Esophagus squamous epithelium (tissue), 5 donors: ENCODE results near the gene B3GALNT2. TPM values are rescaled to one million over a fixed set of nuclear protein-coding genes. Genes with fewer than 3 reads are reported as not detected.

Experiments used
- DNase-seq: peaks from one replicate; lab custom pipeline; 2025; lab: John Stamatoyannopoulos, UW
- H3K27ac ChIP-seq, 4 donors: fragments of 200-600 bp; sonication (generic); one replicate each; pipeline ENCODE4 v1.5.1; 2016 to 2019; ENCODE audit warnings: mild to moderate bottlenecking in 1 of 4
- H3K27me3 ChIP-seq, 4 donors: fragments of 200-600 bp; sonication (generic); 1 replicate in 3 of 4; 2 replicates in 1 of 4; pipeline versions ENCODE4 v1.5.1 to v1.6.0; 2017 to 2021; ENCODE audit warnings: antibody characterized with exemption in 1 of 4
- H3K36me3 ChIP-seq, 3 donors: fragments of 200-600 bp; sonication (generic); one replicate each; pipeline ENCODE4 v1.5.1; 2016 to 2019
- H3K4me1 ChIP-seq, 3 donors: fragments of 200-600 bp; sonication (generic); one replicate each; pipeline ENCODE4 v1.5.1; 2017 to 2019
- H3K4me3 ChIP-seq, 4 donors: fragments of 200-600 bp; sonication (generic); 1 replicate in 3 of 4; 2 replicates in 1 of 4; pipeline ENCODE4 v1.5.1; 2016 to 2019; ENCODE audit warnings: mild to moderate bottlenecking in 2 of 4, moderate library complexity in 1 of 4
- H3K9me3 ChIP-seq, 3 donors: fragments of 200-600 bp; sonication (generic); one replicate each; pipeline ENCODE4 v1.5.1; 2016 to 2019
- POLR2A ChIP-seq, 4 donors: fragments of 450-650 bp; IDR thresholded peaks; one replicate each; pipeline ENCODE4 v1.6.1; 2017; ENCODE audit warnings: antibody characterized with exemption in 4 of 4, mild to moderate bottlenecking in 4 of 4, moderate library complexity in 3 of 4
- WGBS, 2 donors: methylation state at CpG; one replicate each; pipeline ENCODE4 v1.1.5; 2018; 5-methylcytosine and 5-hydroxymethylcytosine counted together
- intact Hi-C: fragments of 100-400 bp; cut with DNase I; formaldehyde crosslinking; loops from one replicate; pipeline ENCODE4 v1.15.0; 2022
- total RNA-seq, 4 donors: library from RNA; depleted of rRNA; stranded (reverse); fragments of >200 nt; gene quantifications; one replicate each; pipeline ENCODE4 v1.1.0, GENCODE V29; 2016
- TF ChIP-seq, protein P1 (sequence below), 6 experiments: fragments of 450-650 bp in 4 of 6; fragments of 200-600 bp in 2 of 6; sonication (generic) in 2 of 6; IDR thresholded peaks; one replicate each; pipeline ENCODE4 v1.5.1; 2016 to 2019; ENCODE audit warnings: antibody characterized with exemption in 6 of 6, mild to moderate bottlenecking in 4 of 6, moderate library complexity in 4 of 6
- donor health status: DM: yes; HTN: yes; CAD: no.

The B3GALNT2 gene
- total RNA-seq, 4 donors from 2014 or later = 23.1 to 44.6 (median 34.4) TPM

DNA sequence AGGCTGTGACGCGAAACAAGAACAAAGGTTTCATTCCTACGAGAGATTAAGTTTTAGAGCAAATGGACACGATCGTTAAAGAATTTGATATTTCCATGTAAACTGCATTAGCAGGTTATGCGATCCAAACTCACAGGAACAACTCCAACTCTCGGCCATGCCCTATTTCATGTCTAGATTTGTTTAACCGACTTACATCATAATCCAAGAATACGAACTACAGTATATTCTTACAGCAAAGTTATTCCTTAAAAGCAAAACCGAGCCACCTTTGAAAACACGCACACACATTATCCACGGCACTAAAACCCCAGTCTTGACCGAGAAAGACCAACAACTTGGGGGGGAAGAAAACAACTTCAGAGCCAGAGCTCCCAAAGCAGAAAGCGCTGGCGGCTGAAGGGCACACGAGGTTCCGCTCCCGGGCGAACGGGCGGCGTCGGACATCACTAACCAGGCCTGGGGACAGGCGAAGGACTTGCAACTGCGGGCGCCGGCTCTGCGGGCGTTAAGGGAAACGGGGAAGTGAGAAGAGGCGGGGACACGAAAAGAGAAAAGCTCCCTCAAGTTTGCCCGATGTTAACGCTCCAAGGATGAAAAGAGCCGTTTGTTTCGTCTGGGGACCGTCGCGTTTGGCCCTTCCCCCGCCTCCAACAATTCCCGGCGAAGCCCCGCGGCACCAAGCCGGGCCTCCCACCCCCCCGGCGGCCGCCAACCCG is 690 bp downstream of the B3GALNT2 start:
- intact Hi-C loops = no loop called here
- TF ChIP-seq POLR2A (IDR thresholded peaks at IDR 0.05) = no peak
- TF ChIP-seq, protein P1, sequence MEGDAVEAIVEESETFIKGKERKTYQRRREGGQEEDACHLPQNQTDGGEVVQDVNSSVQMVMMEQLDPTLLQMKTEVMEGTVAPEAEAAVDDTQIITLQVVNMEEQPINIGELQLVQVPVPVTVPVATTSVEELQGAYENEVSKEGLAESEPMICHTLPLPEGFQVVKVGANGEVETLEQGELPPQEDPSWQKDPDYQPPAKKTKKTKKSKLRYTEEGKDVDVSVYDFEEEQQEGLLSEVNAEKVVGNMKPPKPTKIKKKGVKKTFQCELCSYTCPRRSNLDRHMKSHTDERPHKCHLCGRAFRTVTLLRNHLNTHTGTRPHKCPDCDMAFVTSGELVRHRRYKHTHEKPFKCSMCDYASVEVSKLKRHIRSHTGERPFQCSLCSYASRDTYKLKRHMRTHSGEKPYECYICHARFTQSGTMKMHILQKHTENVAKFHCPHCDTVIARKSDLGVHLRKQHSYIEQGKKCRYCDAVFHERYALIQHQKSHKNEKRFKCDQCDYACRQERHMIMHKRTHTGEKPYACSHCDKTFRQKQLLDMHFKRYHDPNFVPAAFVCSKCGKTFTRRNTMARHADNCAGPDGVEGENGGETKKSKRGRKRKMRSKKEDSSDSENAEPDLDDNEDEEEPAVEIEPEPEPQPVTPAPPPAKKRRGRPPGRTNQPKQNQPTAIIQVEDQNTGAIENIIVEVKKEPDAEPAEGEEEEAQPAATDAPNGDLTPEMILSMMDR (IDR thresholded peaks at IDR 0.05) = no peak

DNA sequence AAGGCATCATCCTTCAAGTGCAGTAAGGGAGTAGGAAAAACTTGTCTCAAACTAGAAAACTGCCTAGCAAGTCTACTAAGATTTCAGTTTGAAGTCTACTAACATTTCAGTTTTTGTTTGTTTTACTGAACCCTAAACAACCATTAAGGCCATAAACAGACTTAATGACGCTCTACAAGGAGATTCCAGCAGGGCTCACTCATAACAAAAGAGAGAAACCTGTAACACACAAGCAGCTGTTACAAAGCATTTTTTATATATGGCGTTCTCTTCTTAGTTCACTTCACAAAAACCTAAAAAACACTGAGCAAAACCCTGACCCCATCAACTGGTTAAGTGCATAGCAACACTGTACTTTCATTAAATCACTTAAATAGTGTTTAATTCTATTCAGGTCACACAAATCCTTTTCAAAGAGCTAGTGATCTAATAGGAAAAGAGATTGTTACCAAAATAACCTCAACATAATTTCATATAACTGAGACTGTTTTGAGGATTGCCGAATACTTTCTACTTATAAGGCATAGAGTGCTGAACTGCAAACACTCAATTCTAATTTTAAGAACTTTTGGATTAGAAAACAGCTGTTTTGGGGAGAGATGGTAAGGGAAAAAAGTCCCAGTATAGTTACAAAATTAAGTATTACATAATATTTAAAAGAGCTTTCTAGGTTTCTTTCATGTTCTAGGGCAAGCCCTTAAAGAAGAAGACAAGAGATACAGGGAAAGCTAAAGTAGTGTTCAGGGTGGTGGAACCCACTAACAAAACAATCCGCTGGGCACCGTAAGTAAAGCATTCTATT is 1.4 kb downstream of the B3GALNT2 start:
- no peaks in the 10 kb centered on the region for H3K27me3 ChIP-seq
- H3K36me3 ChIP-seq = no peaks in the 10 kb centered on the region
- no peaks in the 10 kb centered on the region for H3K9me3 ChIP-seq
- 13 to 17% methylated on average over 5 of the region's 5 CpGs for WGBS, 2 donors
- no peak for DNase-seq
- peaks cover 5 to 47% (median 16%) of the 10 kb centered on the region in 3 donors for H3K4me1 ChIP-seq
- TF ChIP-seq POLR2A (IDR thresholded peaks at IDR 0.05) = no peak
- TF ChIP-seq, protein P1 (IDR thresholded peaks at IDR 0.05) = no peak
- peak overlapping the region; percentile 97 to 100 (median 99) for H3K27ac ChIP-seq
- peak overlapping the region; percentile 76 to 95 (median 84) for H3K4me3 ChIP-seq
- intact Hi-C loops = no loop called here

More for the DNA sequence above, 690 bp downstream of the B3GALNT2 start:
- H3K27me3 ChIP-seq = no peaks in the 10 kb centered on the region
- H3K27ac ChIP-seq = peak overlapping the region; percentile 97 to 100 (median 99)
- no peaks in the 10 kb centered on the region for H3K36me3 ChIP-seq
- no peaks in the 10 kb centered on the region for H3K9me3 ChIP-seq
- peak overlapping the region; percentile 76 to 95 (median 84) for H3K4me3 ChIP-seq
- H3K4me1 ChIP-seq = peaks cover 5 to 47% (median 16%) of the 10 kb centered on the region in 3 donors
- WGBS, 2 donors = 0 to 1% methylated on average over 34 to 38 of the region's 49 CpGs
- DNase-seq = no peak

DNA sequence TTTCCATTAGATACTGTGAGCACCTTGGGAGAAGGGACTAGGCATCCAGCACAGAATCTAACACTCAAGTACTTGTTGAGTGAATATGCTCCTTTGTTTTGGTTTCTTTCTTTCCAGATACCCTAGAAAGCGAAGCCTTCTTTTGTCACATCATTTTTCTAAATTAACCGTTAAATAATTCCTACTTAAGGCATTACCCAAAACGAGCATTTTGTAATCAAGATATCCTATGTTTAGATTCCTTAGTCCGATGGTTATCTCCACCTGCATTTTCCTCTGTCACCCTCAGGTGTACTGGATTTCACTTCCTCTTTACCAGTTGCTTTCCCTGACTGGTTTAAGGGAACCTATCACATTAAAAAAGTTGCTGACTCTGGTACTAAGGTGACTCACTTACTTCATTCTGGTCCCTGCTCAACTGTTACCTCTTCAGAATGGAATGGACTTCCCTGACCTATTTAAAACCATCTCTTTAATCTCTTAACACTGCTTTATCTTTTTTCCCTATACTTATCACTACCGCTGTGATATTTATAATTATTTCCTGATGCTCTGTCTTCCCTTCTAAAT is 3.2 kb downstream of the B3GALNT2 start:
- peak overlapping the region in 2 of 4 donors; percentile 15 to 17 for H3K27ac ChIP-seq
- intact Hi-C loops = no loop called here
- 76 to 78% methylated on average over 5 of the region's 5 CpGs for WGBS, 2 donors

DNA sequence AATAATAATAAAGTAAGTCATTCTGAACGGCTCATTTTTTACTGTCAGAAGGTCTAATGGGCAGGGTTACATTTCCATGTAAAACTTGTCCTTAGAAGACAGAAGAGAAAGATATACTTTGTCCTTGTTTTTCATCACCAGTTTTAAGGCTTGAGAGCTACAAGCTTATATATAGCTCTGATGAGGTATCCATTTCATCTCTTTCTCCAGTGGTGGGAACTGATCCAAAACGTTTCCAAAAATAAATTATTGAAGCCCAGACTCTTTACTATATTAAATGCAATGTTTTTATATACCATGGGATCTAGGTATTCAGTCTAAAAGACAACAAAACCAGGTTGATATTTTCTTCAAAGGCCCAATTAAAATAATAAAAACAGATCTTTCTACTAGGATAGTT is 8.7 kb downstream of the B3GALNT2 start:
- TF ChIP-seq, protein P1 (IDR thresholded peaks at IDR 0.05) = no peak
- no peaks in the 10 kb centered on the region for H3K27me3 ChIP-seq
- peaks cover 11 to 53% (median 12%) of the 10 kb centered on the region in 3 donors for H3K36me3 ChIP-seq
- H3K9me3 ChIP-seq = no peaks in the 10 kb centered on the region
- H3K4me1 ChIP-seq = peaks cover 0 to 9% (median 0%) of the 10 kb centered on the region in 3 donors
- H3K27ac ChIP-seq = no peak overlapping the region
- WGBS, 2 donors = 60 to 71% methylated on average over 2 of the region's 2 CpGs
- no peak overlapping the region for H3K4me3 ChIP-seq
- no peak for DNase-seq
- intact Hi-C loops = no loop called here

More for the DNA sequence above, 3.2 kb downstream of the B3GALNT2 start:
- TF ChIP-seq, protein P1 (IDR thresholded peaks at IDR 0.05) = no peak
- TF ChIP-seq POLR2A (IDR thresholded peaks at IDR 0.05) = no peak
- Histone ChIP-seq H3K36me3 (no peaks in the 10 kb centered on the region), H3K9me3 (no peaks in the 10 kb centered on the region), H3K27me3 (no peaks in the 10 kb centered on the region), H3K4me1 (peaks cover 5 to 43% (median 15%) of the 10 kb centered on the region in 3 donors), H3K4me3 (no peak overlapping the region)
- DNase-seq = no peak
